ENCODE results near the gene ZNF367.

- TF ChIP-seq ZNF274 (IDR thresholded peaks at IDR 0.05; ENCODE audit: low read depth, low read length) (no peak), SUZ12 (IDR thresholded peaks at IDR 0.05; ENCODE audit: extremely low read depth, insufficient read depth, insufficient read length) (no peak), YY1 (IDR thresholded peaks at IDR 0.05; ENCODE audit: insufficient read depth, insufficient read length) (no peak)
Observed at GRCh38 chr9:96342571-96343245, 75.5 kb downstream of the ZNF367 start.
